ENCODE data around the gene TM6SF1.

- TF ChIP-seq CTCF (conservative IDR thresholded peaks at IDR 0.05; ENCODE audit: low read depth, low read length) (no peak), FOS (IDR thresholded peaks at IDR 0.05; ENCODE audit: low read depth, low read length) (no peak), POLR2A (IDR thresholded peaks at IDR 0.05; ENCODE audit: low read depth, low read length) (no peak), ELK1 (IDR thresholded peaks at IDR 0.05; ENCODE audit: borderline replicate concordance, low read depth, low read length) (no peak), NFE2L2 (IDR thresholded peaks at IDR 0.05; ENCODE audit: low read depth, low read length) (no peak), RAD21 (IDR thresholded peaks at IDR 0.05; ENCODE audit: low read length) (no peak)
These were observed 20.2 kb downstream of the TM6SF1 start for GRCh38 chr15:83127547-83128150.
